Ovary (tissue), 9 donors: ENCODE measurements around the gene LRRC4C. TPM values are rescaled to one million over a fixed set of nuclear protein-coding genes. Genes with fewer than 3 reads are reported as not detected.

Experiments used
- DNase-seq, 5 donors: peaks; one replicate each; pipeline ENCODE4 v3.0.0-alpha.2; 2019 to 2020
- H3K27ac ChIP-seq, 2 donors: fragments of 200-600 bp; one replicate each; pipeline versions ENCODE4 v1.5.1 to v1.8.0; 2019 to 2022
- H3K27me3 ChIP-seq: fragments of 200-600 bp; one replicate; pipeline ENCODE4 v1.8.0; 2022
- H3K36me3 ChIP-seq: fragments of 200-600 bp; sonication (generic); one replicate; pipeline ENCODE4 v1.5.1; 2019
- H3K4me1 ChIP-seq: one replicate; pipeline ENCODE4 v1.8.1; 2013; ENCODE audit warnings: mild to moderate bottlenecking, moderate library complexity; ENCODE audit not compliant: insufficient read depth
- H3K4me3 ChIP-seq: fragments of 200-600 bp; sonication (generic); one replicate; pipeline ENCODE4 v1.5.1; 2017
- H3K9me3 ChIP-seq, 2 donors: fragments of 200-600 bp in 1 of 2; sonication (generic) in 1 of 2; one replicate each; pipeline versions ENCODE4 v1.5.1 to v1.8.1; 2013 to 2019; ENCODE audit warnings: mild to moderate bottlenecking in 1 of 2, moderate library complexity in 1 of 2
- CTCF ChIP-seq, 3 donors: fragments of 450-650 bp in 2 of 3; fragments of 200-600 bp in 1 of 3; IDR thresholded peaks; one replicate each; pipeline versions ENCODE4 v1.5.1 to v1.8.0; 2016 to 2022; ENCODE audit warnings: antibody characterized with exemption in 3 of 3, mild to moderate bottlenecking in 1 of 3
- EP300 ChIP-seq: sonication (generic); formaldehyde crosslinking; IDR thresholded peaks from one replicate; pipeline ENCODE4 v1.6.1; 2017; ENCODE audit warnings: antibody characterized with exemption
- POLR2A ChIP-seq: fragments of 450-650 bp; IDR thresholded peaks from one replicate; pipeline ENCODE4 v1.6.1; 2017; ENCODE audit warnings: antibody characterized with exemption, mild to moderate bottlenecking, moderate library complexity
- WGBS, 3 donors: extraction: QIAGEN DNeasy Blood & Tissue Kit in 1 of 3; methylation state at CpG; one replicate each; pipeline versions ENCODE4 v1.1.5 to v1.1.7; 2013 to 2017; 5-methylcytosine and 5-hydroxymethylcytosine counted together
- intact Hi-C, 4 donors: fragments of 100-400 bp; cut with DNase I; formaldehyde crosslinking; loops; one replicate each; pipeline versions ENCODE4 v1.11.0 to v1.15.1; 2022 to 2023
- polyA plus RNA-seq, 2 donors: library from polyadenylated mRNA; stranded (reverse); fragments of 200-250 nt in 1 of 2; fragments of 350-450 nt in 1 of 2; fragmentation: Illumina TruSeq in 1 of 2; extraction: RNeasy Lipid Tissue Mini Kit (QIAGEN cat#74804) in 1 of 2; gene quantifications; one replicate each; pipeline ENCODE4 v1.2.3, GENCODE V29; 2013 to 2014
- total RNA-seq, 7 donors: library from RNA; depleted of rRNA in 2 of 7; stranded (reverse); fragments of >200 nt in 2 of 7; fragmentation: NEBNext Ultra II Directional in 3 of 7; extraction: Animal tissue kit (Norgen Biotek cat#: 25700) in 3 of 7; gene quantifications; one replicate each; pipeline versions ENCODE4 v1.1.0 to v1.2.4, GENCODE V29; 2016 to 2023
- donor health status: DM: no; HTN: no; CAD: no; lungs with moderate emphysema.
- donor health status: DM: no; HTN: no; CAD: no.
- donor health status: Bipolar disorder and iron deficiency.
- donor health status: DM: yes; HTN: yes; CAD: no.
- donor health status: DM: no; HTN: no; CAD: no.
- donor health status: DM: yes; HTN: yes; CAD: no.

LRRC4C gene
- total and polyA plus RNA-seq, 9 donors, result 0.15 to 12.5 (median 0.78) TPM

GRCh38 chr11:40987776-40988435 lies 471.5 kb downstream of the LRRC4C start:
- Histone ChIP-seq H3K4me1 (no peaks in the 10 kb centered on the region), H3K9me3 (no peaks in the 10 kb centered on the region), H3K4me3 (no peak overlapping the region), H3K36me3 (no peaks in the 10 kb centered on the region), H3K27me3 (no peaks in the 10 kb centered on the region), H3K27ac (no peak overlapping the region)
- 9 to 11% (median 11%) methylated on average over 1 of the region's 1 CpG for WGBS, 3 donors
- DNase-seq, result no peak
- no peak for TF ChIP-seq EP300
- no peak for TF ChIP-seq POLR2A
- no peak for TF ChIP-seq CTCF (IDR thresholded peaks at IDR 0.05)
- intact Hi-C loops, result no loop called here

DNA sequence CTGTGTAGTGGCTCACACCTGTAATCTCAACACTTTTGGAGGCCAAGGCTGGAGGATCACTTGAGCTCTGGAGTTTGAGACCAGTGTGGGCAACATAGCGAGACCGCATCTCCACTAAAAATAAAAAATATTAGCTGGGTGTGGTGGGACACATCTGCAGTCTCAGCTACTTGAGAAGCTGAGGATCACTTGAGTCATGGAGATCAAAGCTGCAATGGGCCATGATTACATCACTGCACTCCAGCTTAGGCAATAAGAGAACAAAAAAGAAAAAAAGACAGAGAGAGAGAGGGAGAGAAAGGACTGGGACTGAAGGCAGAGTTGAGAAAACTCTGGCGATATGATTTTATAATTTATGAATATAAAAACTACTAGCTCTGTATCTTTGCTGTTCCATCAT lies 473.1 kb downstream of the LRRC4C start:
- Histone ChIP-seq H3K27me3 (no peaks in the 10 kb centered on the region), H3K4me3 (no peak overlapping the region), H3K27ac (no peak overlapping the region), H3K4me1 (no peaks in the 10 kb centered on the region), H3K9me3 (no peaks in the 10 kb centered on the region), H3K36me3 (no peaks in the 10 kb centered on the region)
- 86 to 95% (median 89%) methylated on average over 3 of the region's 3 CpGs for WGBS, 3 donors
- no peak for DNase-seq
- TF ChIP-seq EP300 (no peak), POLR2A (no peak), CTCF (IDR thresholded peaks at IDR 0.05) (no peak)
- intact Hi-C loops, result no loop called here

DNA sequence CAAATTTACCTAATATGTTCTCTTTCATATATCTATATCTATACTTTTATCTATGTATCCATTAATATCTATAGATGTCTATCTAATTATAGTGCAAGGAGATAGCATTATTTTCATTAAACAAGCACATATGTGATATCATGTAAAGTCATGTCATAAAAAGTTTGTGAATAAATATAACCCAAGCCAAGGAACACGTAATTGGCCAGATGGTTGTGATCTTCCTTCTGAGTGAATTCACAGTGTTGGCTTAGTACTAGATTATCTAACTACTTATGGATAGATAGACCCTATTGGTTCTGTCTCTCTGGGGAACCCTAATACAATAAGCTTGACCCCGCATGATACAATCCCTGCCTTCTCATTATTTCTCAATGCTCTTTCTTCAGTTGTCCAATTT lies 484.4 kb downstream of the LRRC4C start:
- TF ChIP-seq CTCF (IDR thresholded peaks at IDR 0.05), result no peak
- TF ChIP-seq POLR2A, result no peak
- no peak for TF ChIP-seq EP300
- 86 to 90% (median 89%) methylated on average over 2 of the region's 2 CpGs for WGBS, 3 donors
- intact Hi-C loops, result no loop called here
- Histone ChIP-seq H3K27ac (no peak overlapping the region), H3K9me3 (peaks cover 0 to 4% of the 10 kb centered on the region in 2 donors), H3K4me1 (no peaks in the 10 kb centered on the region), H3K27me3 (no peaks in the 10 kb centered on the region), H3K36me3 (no peaks in the 10 kb centered on the region), H3K4me3 (no peak overlapping the region)
- no peak for DNase-seq

DNA sequence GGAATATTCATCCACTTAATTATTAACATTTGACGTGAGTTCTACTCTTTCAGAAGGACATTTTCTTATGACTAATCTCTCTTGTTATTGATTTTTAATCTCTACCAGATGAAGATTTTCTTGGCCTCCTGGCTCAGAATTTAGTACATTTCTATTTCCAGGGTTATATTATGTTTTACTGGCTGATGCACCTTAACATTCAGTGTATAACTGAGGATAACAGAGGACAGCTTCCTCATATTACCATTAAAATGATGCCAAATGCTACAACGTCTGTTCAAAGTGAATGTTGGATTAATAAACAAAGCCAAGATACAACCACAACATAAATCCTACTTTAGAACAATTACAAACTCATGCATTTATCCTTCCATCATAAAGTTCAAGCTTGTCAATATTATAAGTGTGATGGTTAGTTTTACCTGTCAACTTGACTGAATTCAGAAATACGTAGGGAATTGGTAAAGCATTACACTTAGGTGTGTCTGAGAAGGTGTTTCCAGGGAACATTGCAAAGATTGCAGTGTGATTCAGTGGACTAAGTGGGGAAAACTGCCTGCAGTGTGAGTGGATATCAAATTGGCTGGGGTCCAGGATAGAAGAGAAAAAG lies 485.2 kb downstream of the LRRC4C start:
- no peak for DNase-seq
- H3K4me1 ChIP-seq, result no peaks in the 10 kb centered on the region
- no peaks in the 10 kb centered on the region for H3K36me3 ChIP-seq
- TF ChIP-seq POLR2A (no peak), EP300 (no peak), CTCF (IDR thresholded peaks at IDR 0.05) (no peak)
- H3K9me3 ChIP-seq, result peaks cover 0 to 4% of the 10 kb centered on the region in 2 donors
- no peak overlapping the region for H3K4me3 ChIP-seq
- H3K27ac ChIP-seq, result no peak overlapping the region
- intact Hi-C loops, result no loop called here
- no peaks in the 10 kb centered on the region for H3K27me3 ChIP-seq
- 56 to 62% (median 57%) methylated on average over 3 of the region's 3 CpGs for WGBS, 3 donors
